OCI-LY3 (cell line): ENCODE data around the gene CPEB3.

Experiments
- CTCF ChIP-seq: fragments of 200-600, 300-600 bp; sonication (generic); IDR thresholded peaks from 2 replicates; pipeline ENCODE4 v1.5.1; 2014; ENCODE audit warnings: antibody characterized with exemption, low read length, low read depth
- EZH2phosphoT487 ChIP-seq: fragments of 200-600 bp; shearing (Covaris generic); IDR thresholded peaks from 2 replicates; pipeline ENCODE4 v1.6.1; 2018; ENCODE audit warnings: antibody characterized with exemption, mixed run types, low read depth

GRCh38 chr10:92316610-92317009 is 25.7 kb upstream of the CPEB3 start:
- TF ChIP-seq CTCF: no peak
- TF ChIP-seq EZH2phosphoT487: no peak
